Thyroid gland (tissue), 4 donors: ENCODE measurements around the gene PLAGL2.

ENCODE experiments used
- CTCF ChIP-seq, 6 experiments: fragments of 200-600 bp in 3 of 6; fragments of 450-650 bp in 3 of 6; sonication (generic) in 3 of 6; IDR thresholded peaks; one replicate each; pipeline ENCODE4 v1.5.1; 2016 to 2019; ENCODE audit warnings: antibody characterized with exemption in 6 of 6, mild to moderate bottlenecking in 2 of 6, inconsistent platforms in 1 of 6, moderate library complexity in 1 of 6
- POLR2A ChIP-seq, 2 donors: fragments of 450-650 bp; IDR thresholded peaks; one replicate each; pipeline ENCODE4 v1.6.1; 2017; ENCODE audit warnings: antibody characterized with exemption in 2 of 2, mild to moderate bottlenecking in 2 of 2, moderate library complexity in 1 of 2

GRCh38 chr20:32209850-32210605, 2.5 kb upstream of the PLAGL2 start:
- TF ChIP-seq CTCF (IDR thresholded peaks at IDR 0.05) (no peak), POLR2A (IDR thresholded peaks at IDR 0.05) (no peak)
